ENCODE data around the gene MEF2C. TPM values are rescaled to one million over a fixed set of nuclear protein-coding genes. Genes with fewer than 3 reads are reported as not detected.

The MEF2C gene
- total RNA-seq, 2 experiments from 2014 or later, result 0.60 to 0.87 TPM

DNA sequence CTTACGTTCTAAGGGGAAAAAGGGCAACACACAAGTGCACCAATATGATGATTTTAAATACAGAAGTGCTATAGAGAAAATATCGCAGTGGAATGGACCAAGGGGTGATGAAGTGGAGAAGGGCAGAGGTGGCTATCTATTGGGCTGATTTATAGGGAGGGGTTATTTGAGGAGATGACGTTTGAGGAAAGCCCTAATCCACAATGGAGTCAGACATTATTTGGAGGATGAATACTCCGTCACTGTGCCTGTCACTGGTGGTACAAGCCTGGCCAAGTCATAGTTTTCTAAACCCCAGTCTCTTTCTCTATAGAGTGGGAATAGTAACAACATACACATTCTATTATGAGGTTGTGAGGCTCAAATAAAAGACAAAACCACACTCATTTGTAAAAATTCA, 48.5 kb downstream of the MEF2C start:
- Mint-ChIP-seq H3K4me3 (no peak overlapping the region), H3K9me3 (no peaks in the 10 kb centered on the region), H3K36me3 (ENCODE audit: low read depth) (no peaks in the 10 kb centered on the region), H3K4me1 (ENCODE audit: low read depth) (peaks cover 18% of the 10 kb centered on the region), H3K27ac (no peak overlapping the region), H3K27me3 (peaks cover 13% of the 10 kb centered on the region)
- Histone ChIP-seq H3K4me1 (ENCODE audit: insufficient read depth, low read length) (no peaks in the 10 kb centered on the region), H3K27ac (ENCODE audit: low read depth in 1 of 2, low read length in 2 of 2) (no peak overlapping the region), H3K9me3 (ENCODE audit: control insufficient read depth in 1 of 2, insufficient read depth in 1 of 2, low read length in 2 of 2) (no peaks in the 10 kb centered on the region), H3K27me3 (ENCODE audit: control insufficient read depth in 1 of 2, insufficient read depth in 2 of 2, low read length in 2 of 2) (no peaks in the 10 kb centered on the region), H3K36me3 (ENCODE audit: insufficient read depth, low read length) (no peaks in the 10 kb centered on the region), H3K4me3 (ENCODE audit: low read length) (no peak overlapping the region)
- no peak for DNase-seq
- TF ChIP-seq, protein P1, sequence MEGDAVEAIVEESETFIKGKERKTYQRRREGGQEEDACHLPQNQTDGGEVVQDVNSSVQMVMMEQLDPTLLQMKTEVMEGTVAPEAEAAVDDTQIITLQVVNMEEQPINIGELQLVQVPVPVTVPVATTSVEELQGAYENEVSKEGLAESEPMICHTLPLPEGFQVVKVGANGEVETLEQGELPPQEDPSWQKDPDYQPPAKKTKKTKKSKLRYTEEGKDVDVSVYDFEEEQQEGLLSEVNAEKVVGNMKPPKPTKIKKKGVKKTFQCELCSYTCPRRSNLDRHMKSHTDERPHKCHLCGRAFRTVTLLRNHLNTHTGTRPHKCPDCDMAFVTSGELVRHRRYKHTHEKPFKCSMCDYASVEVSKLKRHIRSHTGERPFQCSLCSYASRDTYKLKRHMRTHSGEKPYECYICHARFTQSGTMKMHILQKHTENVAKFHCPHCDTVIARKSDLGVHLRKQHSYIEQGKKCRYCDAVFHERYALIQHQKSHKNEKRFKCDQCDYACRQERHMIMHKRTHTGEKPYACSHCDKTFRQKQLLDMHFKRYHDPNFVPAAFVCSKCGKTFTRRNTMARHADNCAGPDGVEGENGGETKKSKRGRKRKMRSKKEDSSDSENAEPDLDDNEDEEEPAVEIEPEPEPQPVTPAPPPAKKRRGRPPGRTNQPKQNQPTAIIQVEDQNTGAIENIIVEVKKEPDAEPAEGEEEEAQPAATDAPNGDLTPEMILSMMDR (IDR thresholded peaks at IDR 0.05), result no peak
- CTCF ChIA-PET, result no interaction called here
- no peak for ATAC-seq (ENCODE audit: poor library complexity)
- POLR2A ChIA-PET, result no interaction called here
- intact Hi-C loops (cut with DNase I, micrococcal nuclease), result no loop called here

DNA sequence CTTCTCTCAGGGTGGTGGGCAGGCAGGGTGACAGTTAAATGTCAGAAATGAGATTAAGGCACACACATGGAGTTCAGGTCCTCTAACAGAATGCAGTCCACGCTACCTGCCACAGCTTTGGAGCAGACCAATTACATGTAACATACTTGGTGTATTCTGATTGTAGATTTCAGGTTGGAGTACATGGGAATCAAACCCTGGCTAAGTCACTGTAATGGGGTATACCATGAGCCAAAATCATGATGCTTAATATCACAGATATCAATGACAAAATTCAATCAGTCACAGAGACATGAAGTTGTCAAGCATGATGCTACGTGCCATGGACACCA, 48.9 kb downstream of the MEF2C start:
- intact Hi-C loops (cut with DNase I, micrococcal nuclease), result no loop called here
- CTCF ChIA-PET, result no interaction called here
- Histone ChIP-seq H3K27me3 (ENCODE audit: control insufficient read depth in 1 of 2, insufficient read depth in 2 of 2, low read length in 2 of 2) (no peaks in the 10 kb centered on the region), H3K4me3 (ENCODE audit: low read length) (no peak overlapping the region), H3K4me1 (ENCODE audit: insufficient read depth, low read length) (no peaks in the 10 kb centered on the region), H3K36me3 (ENCODE audit: insufficient read depth, low read length) (no peaks in the 10 kb centered on the region), H3K27ac (ENCODE audit: low read depth in 1 of 2, low read length in 2 of 2) (no peak overlapping the region), H3K9me3 (ENCODE audit: control insufficient read depth in 1 of 2, insufficient read depth in 1 of 2, low read length in 2 of 2) (no peaks in the 10 kb centered on the region)
- DNase-seq (no peak), ATAC-seq (ENCODE audit: poor library complexity) (no peak)
- POLR2A ChIA-PET, result no interaction called here
- Mint-ChIP-seq H3K9me3 (no peaks in the 10 kb centered on the region), H3K36me3 (ENCODE audit: low read depth) (no peaks in the 10 kb centered on the region), H3K4me1 (ENCODE audit: low read depth) (peaks cover 22% of the 10 kb centered on the region), H3K27me3 (peaks cover 13% of the 10 kb centered on the region), H3K27ac (no peak overlapping the region), H3K4me3 (no peak overlapping the region)
- TF ChIP-seq, protein P1 (IDR thresholded peaks at IDR 0.05), result no peak

DNA sequence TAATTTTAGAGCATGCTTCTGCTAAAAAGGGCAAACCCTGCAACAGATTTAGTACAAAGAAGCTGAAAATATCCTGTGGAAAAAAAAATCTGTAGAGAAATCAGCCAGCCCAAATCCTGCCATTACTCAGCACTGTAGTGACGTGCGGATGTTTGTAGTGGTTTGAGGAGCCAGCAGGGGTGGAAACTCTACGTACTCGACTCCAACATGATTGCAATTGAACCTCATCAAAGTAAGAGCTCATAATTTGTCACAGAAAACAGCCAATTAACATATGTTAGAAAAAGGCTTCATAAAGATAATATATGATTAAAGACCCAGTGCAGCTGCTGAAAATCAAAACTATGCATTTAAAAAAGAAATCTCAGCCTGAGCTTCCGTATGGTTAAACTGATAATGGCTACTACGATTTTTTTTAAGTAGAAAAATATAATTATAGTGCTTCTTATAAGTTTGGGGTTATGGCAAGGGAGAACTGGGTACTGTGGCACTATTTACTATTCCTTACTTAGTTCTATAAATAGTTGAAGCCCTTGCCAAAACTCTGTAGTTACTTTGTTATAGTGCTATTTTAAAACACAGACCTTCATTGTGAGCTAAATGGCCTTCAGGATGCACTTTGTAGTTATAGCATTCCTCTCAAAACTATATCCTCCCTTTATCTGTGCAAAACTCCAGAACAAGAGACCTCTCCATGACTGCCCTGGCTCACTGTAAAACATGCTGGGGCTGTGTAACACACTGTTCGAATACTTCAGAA, 49.4 kb downstream of the MEF2C start:
- Mint-ChIP-seq H3K9me3 (no peaks in the 10 kb centered on the region), H3K4me3 (no peak overlapping the region), H3K4me1 (ENCODE audit: low read depth) (peaks cover 27% of the 10 kb centered on the region), H3K27ac (no peak overlapping the region), H3K27me3 (peaks cover 11% of the 10 kb centered on the region), H3K36me3 (ENCODE audit: low read depth) (no peaks in the 10 kb centered on the region)
- POLR2A ChIA-PET, result interaction anchor here (0.6 kb wide), 1 partner anchor 19 kb away, joined by 3 read pairs; no protein-coding TSS in a partner anchor
- Histone ChIP-seq H3K27ac (ENCODE audit: low read depth in 1 of 2, low read length in 2 of 2) (no peak overlapping the region), H3K9me3 (ENCODE audit: control insufficient read depth in 1 of 2, insufficient read depth in 1 of 2, low read length in 2 of 2) (no peaks in the 10 kb centered on the region), H3K36me3 (ENCODE audit: insufficient read depth, low read length) (no peaks in the 10 kb centered on the region), H3K27me3 (ENCODE audit: control insufficient read depth in 1 of 2, insufficient read depth in 2 of 2, low read length in 2 of 2) (no peaks in the 10 kb centered on the region), H3K4me1 (ENCODE audit: insufficient read depth, low read length) (no peaks in the 10 kb centered on the region), H3K4me3 (ENCODE audit: low read length) (no peak overlapping the region)
- ATAC-seq (ENCODE audit: poor library complexity), result peak; percentile 91
- DNase-seq, result peak in 8 of 14 experiments; percentile 1 to 40 (median 11)
- CTCF ChIA-PET, result no interaction called here
- TF ChIP-seq, protein P1 (IDR thresholded peaks at IDR 0.05), result no peak
- intact Hi-C loops (cut with DNase I, micrococcal nuclease), result no loop called here
